22Rv1 (cell line): ENCODE measurements around the gene LAMA3.

Experiments
- H3K27ac ChIP-seq: fragments of 450-650 bp; 2 replicates; pipeline ENCODE4 v1.5.1; 2017
- CTCF ChIP-seq: fragments of 450-650 bp; IDR thresholded peaks from 2 replicates; pipeline ENCODE4 v1.5.1; 2017; ENCODE audit warnings: mild to moderate bottlenecking
- ZFX ChIP-seq: fragments of 450-650 bp; IDR thresholded peaks from 2 replicates; pipeline ENCODE4 v1.6.1; 2017; ENCODE audit warnings: antibody characterized with exemption, borderline replicate concordance

Gene LAMA3

GRCh38 chr18:23683671-23684070 is 5.6 kb upstream of the LAMA3 start:
- H3K27ac ChIP-seq: no peak overlapping the region; the same call in 1 of the 2 replicates
- TF ChIP-seq CTCF (no peak), ZFX (no peak)

- no peak for TF ChIP-seq ZFX
- no peak for TF ChIP-seq CTCF
- H3K27ac ChIP-seq: peak overlapping the region; percentile 75
These were observed 4.6 kb upstream of the LAMA3 start for GRCh38 chr18:23684515-23685197.

GRCh38 chr18:23688528-23688927 is 725 bp upstream of the LAMA3 start:
- peak overlapping the region; percentile 52 for H3K27ac ChIP-seq
- TF ChIP-seq CTCF (no peak), ZFX (no peak)

GRCh38 chr18:23689616-23690504 is 607 bp downstream of the LAMA3 start:
- TF ChIP-seq ZFX: no peak
- peak; percentile 14; the same call in 1 of the 2 replicates for TF ChIP-seq CTCF
- peak overlapping the region; percentile 52; the same call in 1 of the 2 replicates for H3K27ac ChIP-seq

GRCh38 chr18:23690505-23691068 is 1.3 kb downstream of the LAMA3 start:
- TF ChIP-seq CTCF (no peak), ZFX (no peak)
- no peak overlapping the region for H3K27ac ChIP-seq

GRCh38 chr18:23693846-23694245 is 4.6 kb downstream of the LAMA3 start:
- TF ChIP-seq CTCF: no peak
- no peak for TF ChIP-seq ZFX
- H3K27ac ChIP-seq: no peak overlapping the region
